HUES64 (cell line): ENCODE results near the gene RAB25.
"Not testable (repeated sequence)": the region's sequence is repeated elsewhere in the genome, so short reads cannot be mapped to it uniquely, and the experiment has no call there.

Experiments used
- H3K27ac ChIP-seq: 2 replicates; pipeline ENCODE4 v1.7.0; 2013; ENCODE audit warnings: low read depth, low read length, inconsistent platforms
- H3K27me3 ChIP-seq: 2 replicates; pipeline ENCODE4 v1.6.1; 2013; ENCODE audit warnings: mild to moderate bottlenecking, low read length; ENCODE audit not compliant: insufficient read depth
- H3K36me3 ChIP-seq: 2 replicates; pipeline ENCODE4 v1.6.1; 2013; ENCODE audit warnings: mild to moderate bottlenecking, low read length; ENCODE audit not compliant: insufficient read depth
- H3K4me1 ChIP-seq: 2 replicates; pipeline ENCODE4 v1.6.1; 2013; ENCODE audit warnings: mild to moderate bottlenecking, low read length, moderate library complexity; ENCODE audit not compliant: insufficient read depth
- H3K4me3 ChIP-seq: 2 replicates; pipeline ENCODE4 v1.5.1; 2013; ENCODE audit warnings: mild to moderate bottlenecking, low read length, moderate library complexity
- H3K9ac ChIP-seq: 2 replicates; pipeline ENCODE4 v1.6.1; 2013; ENCODE audit warnings: mild to moderate bottlenecking, low read depth, low read length
- H3K9me3 ChIP-seq: 2 replicates; pipeline ENCODE4 v1.6.1; 2013; ENCODE audit warnings: low read depth, low read length; ENCODE audit not compliant: insufficient read depth
- WGBS: fragments of 150-250, 120-280 bp; methylation state at CpG from one replicate; pipeline ENCODE4 v1.1.7; 2013; ENCODE audit warnings: missing lambda C conversion rate; 5-methylcytosine and 5-hydroxymethylcytosine counted together

The RAB25 gene

DNA sequence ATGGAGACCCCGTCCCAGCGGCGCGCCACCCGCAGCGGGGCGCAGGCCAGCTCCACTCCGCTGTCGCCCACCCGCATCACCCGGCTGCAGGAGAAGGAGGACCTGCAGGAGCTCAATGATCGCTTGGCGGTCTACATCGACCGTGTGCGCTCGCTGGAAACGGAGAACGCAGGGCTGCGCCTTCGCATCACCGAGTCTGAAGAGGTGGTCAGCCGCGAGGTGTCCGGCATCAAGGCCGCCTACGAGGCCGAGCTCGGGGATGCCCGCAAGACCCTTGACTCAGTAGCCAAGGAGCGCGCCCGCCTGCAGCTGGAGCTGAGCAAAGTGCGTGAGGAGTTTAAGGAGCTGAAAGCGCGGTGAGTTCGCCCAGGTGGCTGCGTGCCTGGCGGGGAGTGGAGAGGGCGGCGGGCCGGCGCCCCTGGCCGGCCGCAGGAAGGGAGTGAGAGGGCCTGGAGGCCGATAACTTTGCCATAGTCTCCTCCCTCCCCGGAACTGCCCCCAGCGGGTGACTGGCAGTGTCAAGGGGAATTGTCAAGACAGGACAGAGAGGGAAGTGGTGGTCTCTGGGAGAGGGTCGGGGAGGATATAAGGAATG is 54.1 kb downstream of the RAB25 start:
- Histone ChIP-seq H3K36me3 (no peaks in the 10 kb centered on the region), H3K4me1 (peaks cover 20% of the 10 kb centered on the region), H3K9ac (peak overlapping the region; percentile 66), H3K27me3 (no peaks in the 10 kb centered on the region), H3K4me3 (peak overlapping the region; percentile 93), H3K9me3 (no peaks in the 10 kb centered on the region), H3K27ac (peak overlapping the region; percentile 42; the same call in 1 of the 2 replicates)
- 1% methylated on average over 49 of the region's 49 CpGs for WGBS

DNA sequence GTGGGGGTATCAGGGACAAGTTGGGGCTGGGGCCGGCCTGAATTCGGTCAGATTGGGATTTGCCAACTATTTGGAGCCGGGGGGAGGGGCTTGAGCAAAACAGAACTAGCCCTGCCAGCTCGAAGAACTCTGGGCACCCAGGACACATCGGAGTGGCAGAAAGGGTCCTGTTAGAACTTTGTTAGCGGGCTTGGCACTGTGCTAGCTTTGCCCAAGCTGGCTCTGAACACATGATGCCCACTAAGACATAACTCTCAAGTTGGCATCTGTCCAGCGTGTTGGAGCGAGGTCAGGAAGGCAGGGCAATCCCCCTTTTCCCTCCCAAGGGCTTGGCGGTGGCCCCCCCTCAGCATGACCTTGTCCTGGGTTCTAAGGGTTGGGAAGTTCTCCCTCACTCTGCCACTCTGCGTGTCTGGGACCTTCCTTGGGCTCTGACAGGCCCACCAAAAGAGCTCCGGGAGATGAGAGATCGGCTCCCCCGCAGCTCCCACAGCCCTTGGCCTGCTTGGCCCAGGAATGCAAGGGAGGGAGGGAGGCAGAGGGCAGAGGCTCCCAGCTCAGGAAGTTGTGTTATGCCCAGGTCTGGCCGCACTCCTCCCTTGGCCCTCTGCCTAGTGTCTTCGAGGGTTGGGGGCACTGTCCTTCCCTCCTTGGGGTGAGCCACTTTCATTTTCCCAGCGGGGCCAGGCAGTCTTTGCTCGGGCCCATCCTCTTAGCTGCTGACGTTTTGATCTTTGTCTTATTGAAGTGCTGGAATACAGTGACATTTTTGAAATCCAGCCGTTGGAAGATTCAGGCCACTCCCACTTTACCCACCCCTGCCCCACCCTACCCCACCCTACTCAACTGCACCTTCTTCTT is 54.8 kb downstream of the RAB25 start:
- no peaks in the 10 kb centered on the region for H3K27me3 ChIP-seq
- 16% methylated on average over 19 of the region's 19 CpGs for WGBS
- H3K4me1 ChIP-seq = peaks cover 20% of the 10 kb centered on the region
- peak overlapping the region; percentile 93 for H3K4me3 ChIP-seq
- no peaks in the 10 kb centered on the region for H3K9me3 ChIP-seq
- peak overlapping the region; percentile 66 for H3K9ac ChIP-seq
- H3K27ac ChIP-seq = no peak overlapping the region
- H3K36me3 ChIP-seq = no peaks in the 10 kb centered on the region

DNA sequence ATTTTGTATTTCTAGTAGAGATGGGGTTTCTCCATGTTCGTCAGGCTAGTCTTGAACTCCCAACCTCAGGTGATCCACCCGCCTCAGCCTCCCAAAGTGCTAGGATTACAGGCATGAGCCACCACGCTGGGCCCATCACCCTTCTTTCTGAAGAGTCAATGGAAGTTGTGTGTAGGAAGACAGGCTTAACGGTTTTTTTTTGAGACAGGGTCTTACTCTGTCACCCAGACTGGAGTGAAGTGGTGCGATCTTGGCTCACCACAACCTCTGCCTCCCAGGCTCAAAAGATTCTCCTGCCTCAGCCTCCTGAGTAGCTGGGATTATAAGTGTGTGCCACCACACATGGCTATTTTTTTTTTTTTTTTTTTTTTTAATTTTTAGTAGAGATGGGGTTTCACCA is 55.8 kb downstream of the RAB25 start:
- not testable (repeated sequence) for H3K27me3 ChIP-seq, H3K36me3 ChIP-seq, H3K9me3 ChIP-seq, H3K9ac ChIP-seq, H3K27ac ChIP-seq
- 96% methylated on average over 4 of the region's 5 CpGs for WGBS
- peak overlapping the region; percentile 93; the same call in 1 of the 2 replicates for H3K4me3 ChIP-seq
- H3K4me1 ChIP-seq = peaks cover 28% of the 10 kb centered on the region

DNA sequence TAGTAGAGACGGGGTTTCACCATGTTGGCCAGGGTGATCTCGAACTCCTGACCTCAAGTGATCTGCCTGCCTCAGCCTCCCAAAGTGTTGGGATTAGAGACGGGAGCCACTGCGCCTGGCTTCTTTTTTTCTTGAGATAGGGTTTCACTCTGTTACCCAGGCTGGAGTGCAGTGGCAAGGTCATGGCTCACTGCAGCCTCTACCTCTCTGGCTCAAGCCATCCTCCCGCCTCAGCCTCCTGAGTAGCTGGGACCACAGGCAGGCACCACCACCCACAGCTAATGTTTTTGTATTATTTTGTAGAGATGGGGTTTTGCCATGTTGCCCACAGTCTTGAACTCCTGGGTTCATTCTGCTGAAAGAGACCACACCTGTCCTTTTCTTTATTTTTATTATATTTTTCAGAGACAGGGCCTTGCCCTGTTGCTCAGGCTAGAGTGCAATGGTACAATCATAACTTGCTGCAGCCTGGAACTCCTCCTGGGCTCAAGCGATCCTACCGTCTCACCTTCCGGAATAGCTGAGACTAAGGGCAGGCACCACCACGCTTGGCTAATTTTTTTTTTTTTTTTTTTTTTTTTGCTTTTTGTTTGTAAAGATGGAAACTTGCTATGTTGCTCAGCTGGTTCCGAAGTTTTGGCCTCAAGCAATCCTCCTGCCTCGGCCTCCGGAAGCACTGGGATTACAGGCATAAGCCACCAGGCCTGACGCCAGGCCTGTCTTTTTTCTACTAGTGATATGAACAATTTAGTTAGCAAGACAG is 56.6 kb downstream of the RAB25 start:
- H3K4me3 ChIP-seq = no peak overlapping the region
- peaks cover 37% of the 10 kb centered on the region for H3K4me1 ChIP-seq
- no peaks in the 10 kb centered on the region for H3K36me3 ChIP-seq
- H3K9ac ChIP-seq = no peak overlapping the region
- WGBS = 96% methylated on average over 13 of the region's 13 CpGs
- no peaks in the 10 kb centered on the region for H3K27me3 ChIP-seq
- no peak overlapping the region for H3K27ac ChIP-seq
- no peaks in the 10 kb centered on the region for H3K9me3 ChIP-seq

DNA sequence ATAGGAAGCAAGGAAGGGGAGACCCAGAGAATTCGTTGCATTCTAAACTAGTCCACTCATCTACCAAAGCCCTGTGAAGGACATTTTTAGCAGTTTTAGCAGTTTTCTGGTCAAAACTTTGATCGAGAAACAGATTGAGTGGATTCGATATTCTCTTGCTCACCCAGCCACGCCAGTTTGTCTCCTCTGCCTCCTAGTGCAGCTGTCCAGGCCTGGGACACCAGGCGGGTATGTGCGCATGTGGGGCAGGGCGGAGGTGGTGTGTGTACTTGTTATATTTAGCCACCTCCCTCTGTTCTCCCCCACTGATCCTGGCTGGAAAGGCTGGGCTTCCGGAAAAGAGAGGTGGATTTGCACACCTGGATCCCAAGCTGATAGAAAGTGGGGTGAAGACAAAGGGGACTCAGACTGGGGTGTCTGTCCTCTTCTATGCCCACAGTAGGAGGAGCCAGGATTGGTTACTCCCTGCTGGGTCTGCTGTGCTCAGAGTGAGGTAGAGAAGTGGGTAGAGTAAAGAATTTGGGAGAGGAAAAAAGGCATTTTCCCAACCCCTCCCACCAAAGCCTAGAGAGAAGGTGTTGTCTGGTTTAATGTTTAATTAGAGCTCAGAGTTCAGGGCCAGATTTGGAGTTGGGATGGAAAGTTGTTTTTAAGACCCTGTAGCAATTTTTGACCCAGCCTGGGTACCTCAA is 57.4 kb downstream of the RAB25 start:
- Histone ChIP-seq H3K36me3 (no peaks in the 10 kb centered on the region), H3K9ac (no peak overlapping the region), H3K27ac (no peak overlapping the region), H3K4me3 (no peak overlapping the region), H3K27me3 (no peaks in the 10 kb centered on the region), H3K9me3 (no peaks in the 10 kb centered on the region), H3K4me1 (peaks cover 42% of the 10 kb centered on the region)
- 87% methylated on average over 5 of the region's 8 CpGs for WGBS

DNA sequence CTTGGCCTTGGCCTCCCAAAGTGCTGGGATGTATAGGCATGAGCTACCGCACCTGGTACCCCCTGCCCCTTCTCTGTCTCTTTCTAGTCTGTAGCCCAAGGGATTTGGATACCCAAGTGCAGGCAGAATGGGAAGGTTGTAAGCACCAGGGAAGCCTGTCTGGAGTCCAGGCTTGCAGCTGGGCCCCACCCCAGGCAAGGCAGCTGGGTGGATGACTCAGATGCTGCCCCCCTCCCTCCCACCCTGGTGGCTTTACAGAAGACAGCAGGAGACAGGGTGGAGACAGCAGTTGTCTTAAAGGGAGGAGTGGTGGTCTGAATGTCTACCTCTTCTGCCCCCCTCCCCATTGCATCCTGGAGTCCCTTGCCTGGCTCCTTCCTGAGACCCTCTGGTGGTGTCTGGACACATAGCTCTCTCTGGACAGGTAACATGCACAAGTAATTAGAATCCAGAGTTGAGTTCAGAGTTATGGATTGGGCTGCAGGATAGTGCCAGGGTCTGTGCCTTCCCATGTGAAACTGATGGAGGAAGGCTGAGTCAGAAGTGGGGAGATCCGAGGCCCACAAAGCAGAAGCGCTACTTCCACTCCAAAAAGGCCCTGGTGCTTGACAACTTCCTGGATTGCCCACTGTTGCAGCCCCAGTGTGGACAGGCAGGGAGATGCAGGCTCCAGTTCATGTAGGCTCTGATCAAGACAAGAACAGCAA is 58.7 kb downstream of the RAB25 start:
- H3K4me1 ChIP-seq = peaks cover 41% of the 10 kb centered on the region

More for the DNA sequence above, 58.7 kb downstream of the RAB25 start:
- Histone ChIP-seq H3K9me3 (no peaks in the 10 kb centered on the region), H3K9ac (no peak overlapping the region), H3K4me3 (no peak overlapping the region), H3K27ac (no peak overlapping the region), H3K27me3 (no peaks in the 10 kb centered on the region), H3K36me3 (no peaks in the 10 kb centered on the region)
- WGBS = 90% methylated on average over 3 of the region's 3 CpGs
